ENCODE measurements around the gene ZFX.

DNA sequence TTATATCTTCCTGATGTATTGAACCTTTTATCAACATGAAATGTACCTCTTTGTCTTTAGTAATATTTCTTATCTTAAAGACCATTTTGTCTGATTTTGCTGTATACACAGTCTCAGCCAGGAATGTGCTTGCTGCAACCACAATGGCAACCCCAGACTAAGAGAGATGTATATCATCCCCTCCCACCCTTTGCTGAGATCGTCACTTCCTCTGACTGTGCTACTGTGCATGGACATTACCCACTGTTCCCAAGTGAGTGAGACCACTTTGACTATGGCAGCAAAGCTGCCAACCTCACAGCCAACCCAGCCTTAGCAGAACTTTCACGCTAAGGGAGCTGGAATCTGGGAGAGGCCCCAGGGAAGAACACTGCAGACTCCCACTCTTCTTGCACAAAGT is 48.8 kb upstream of the ZFX start:
- TF ChIP-seq, protein P1, sequence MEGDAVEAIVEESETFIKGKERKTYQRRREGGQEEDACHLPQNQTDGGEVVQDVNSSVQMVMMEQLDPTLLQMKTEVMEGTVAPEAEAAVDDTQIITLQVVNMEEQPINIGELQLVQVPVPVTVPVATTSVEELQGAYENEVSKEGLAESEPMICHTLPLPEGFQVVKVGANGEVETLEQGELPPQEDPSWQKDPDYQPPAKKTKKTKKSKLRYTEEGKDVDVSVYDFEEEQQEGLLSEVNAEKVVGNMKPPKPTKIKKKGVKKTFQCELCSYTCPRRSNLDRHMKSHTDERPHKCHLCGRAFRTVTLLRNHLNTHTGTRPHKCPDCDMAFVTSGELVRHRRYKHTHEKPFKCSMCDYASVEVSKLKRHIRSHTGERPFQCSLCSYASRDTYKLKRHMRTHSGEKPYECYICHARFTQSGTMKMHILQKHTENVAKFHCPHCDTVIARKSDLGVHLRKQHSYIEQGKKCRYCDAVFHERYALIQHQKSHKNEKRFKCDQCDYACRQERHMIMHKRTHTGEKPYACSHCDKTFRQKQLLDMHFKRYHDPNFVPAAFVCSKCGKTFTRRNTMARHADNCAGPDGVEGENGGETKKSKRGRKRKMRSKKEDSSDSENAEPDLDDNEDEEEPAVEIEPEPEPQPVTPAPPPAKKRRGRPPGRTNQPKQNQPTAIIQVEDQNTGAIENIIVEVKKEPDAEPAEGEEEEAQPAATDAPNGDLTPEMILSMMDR (IDR thresholded peaks at IDR 0.05; ENCODE audit: control extremely low read depth in 1 of 3, insufficient read depth in 1 of 3, low read depth in 1 of 3, low read length in 3 of 3) = no peak
- TF ChIP-seq EZH2 (IDR thresholded peaks at IDR 0.05; ENCODE audit: low read depth, low read length, severe bottlenecking) (no peak), TAF1 (IDR thresholded peaks at IDR 0.05; ENCODE audit: low read depth, low read length) (no peak), CHD2 (IDR thresholded peaks at IDR 0.05; ENCODE audit: low read length) (no peak), TBP (IDR thresholded peaks at IDR 0.05; ENCODE audit: low read depth, low read length) (no peak), NANOG (IDR thresholded peaks at IDR 0.05; ENCODE audit: insufficient read depth, low read depth, low read length, poor library complexity, severe bottlenecking) (no peak), EGR1 (IDR thresholded peaks at IDR 0.05; ENCODE audit: borderline replicate concordance, low read depth, low read length) (no peak), POLR2A (IDR thresholded peaks at IDR 0.05; ENCODE audit: control extremely low read depth in 1 of 2, low read depth in 2 of 2, low read length in 2 of 2) (no peak), GTF2F1 (IDR thresholded peaks at IDR 0.05; ENCODE audit: borderline replicate concordance, low read depth, low read length) (no peak), FOSL1 (IDR thresholded peaks at IDR 0.05; ENCODE audit: insufficient read depth, low read depth, low read length) (no peak), EP300 (IDR thresholded peaks at IDR 0.05; ENCODE audit: borderline replicate concordance in 1 of 2, low read depth in 2 of 2, low read length in 2 of 2) (no peak), JUN (IDR thresholded peaks at IDR 0.05; ENCODE audit: low read depth, low read length) (no peak), ATF3 (IDR thresholded peaks at IDR 0.05; ENCODE audit: insufficient read depth, low read depth, low read length) (no peak)
- TF ChIP-seq, protein P2, sequence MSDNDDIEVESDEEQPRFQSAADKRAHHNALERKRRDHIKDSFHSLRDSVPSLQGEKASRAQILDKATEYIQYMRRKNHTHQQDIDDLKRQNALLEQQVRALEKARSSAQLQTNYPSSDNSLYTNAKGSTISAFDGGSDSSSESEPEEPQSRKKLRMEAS (IDR thresholded peaks at IDR 0.05) = no peak

Data from H1 (cell line).